ENCODE results near the gene HCK.

DNA sequence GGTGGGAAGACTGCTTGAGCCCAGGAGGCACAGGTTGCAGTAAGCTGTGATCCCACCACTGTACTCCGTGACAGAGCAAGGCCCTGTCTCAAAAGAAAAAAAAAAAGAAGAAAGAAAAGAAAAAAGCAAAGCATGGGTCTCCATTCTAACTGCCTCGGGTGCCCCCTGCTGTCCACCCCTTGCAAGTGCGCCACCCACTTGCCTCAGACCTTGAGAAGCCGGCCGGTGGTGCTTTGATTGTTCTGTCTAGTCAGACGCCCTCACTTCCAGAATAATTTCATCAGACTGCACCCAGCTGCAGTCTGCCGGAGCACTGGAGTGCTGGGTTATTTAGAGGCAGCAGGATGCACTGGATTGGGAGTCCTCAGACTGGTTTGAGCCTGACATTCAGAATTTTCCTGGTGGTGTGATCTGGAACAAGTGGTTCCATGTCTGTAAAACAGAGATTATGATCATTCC lies 39.9 kb downstream of the HCK start:
- TF ChIP-seq, protein P1, sequence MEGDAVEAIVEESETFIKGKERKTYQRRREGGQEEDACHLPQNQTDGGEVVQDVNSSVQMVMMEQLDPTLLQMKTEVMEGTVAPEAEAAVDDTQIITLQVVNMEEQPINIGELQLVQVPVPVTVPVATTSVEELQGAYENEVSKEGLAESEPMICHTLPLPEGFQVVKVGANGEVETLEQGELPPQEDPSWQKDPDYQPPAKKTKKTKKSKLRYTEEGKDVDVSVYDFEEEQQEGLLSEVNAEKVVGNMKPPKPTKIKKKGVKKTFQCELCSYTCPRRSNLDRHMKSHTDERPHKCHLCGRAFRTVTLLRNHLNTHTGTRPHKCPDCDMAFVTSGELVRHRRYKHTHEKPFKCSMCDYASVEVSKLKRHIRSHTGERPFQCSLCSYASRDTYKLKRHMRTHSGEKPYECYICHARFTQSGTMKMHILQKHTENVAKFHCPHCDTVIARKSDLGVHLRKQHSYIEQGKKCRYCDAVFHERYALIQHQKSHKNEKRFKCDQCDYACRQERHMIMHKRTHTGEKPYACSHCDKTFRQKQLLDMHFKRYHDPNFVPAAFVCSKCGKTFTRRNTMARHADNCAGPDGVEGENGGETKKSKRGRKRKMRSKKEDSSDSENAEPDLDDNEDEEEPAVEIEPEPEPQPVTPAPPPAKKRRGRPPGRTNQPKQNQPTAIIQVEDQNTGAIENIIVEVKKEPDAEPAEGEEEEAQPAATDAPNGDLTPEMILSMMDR (IDR thresholded peaks at IDR 0.05), result peak; percentile 82
- TF ChIP-seq, protein P2, sequence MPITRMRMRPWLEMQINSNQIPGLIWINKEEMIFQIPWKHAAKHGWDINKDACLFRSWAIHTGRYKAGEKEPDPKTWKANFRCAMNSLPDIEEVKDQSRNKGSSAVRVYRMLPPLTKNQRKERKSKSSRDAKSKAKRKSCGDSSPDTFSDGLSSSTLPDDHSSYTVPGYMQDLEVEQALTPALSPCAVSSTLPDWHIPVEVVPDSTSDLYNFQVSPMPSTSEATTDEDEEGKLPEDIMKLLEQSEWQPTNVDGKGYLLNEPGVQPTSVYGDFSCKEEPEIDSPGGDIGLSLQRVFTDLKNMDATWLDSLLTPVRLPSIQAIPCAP (CRISPR knock-in tag; IDR thresholded peaks at IDR 0.05), result no peak
- TF ChIP-seq ELF4 (CRISPR knock-in tag; IDR thresholded peaks at IDR 0.05; ENCODE audit: low read depth), result no peak
- TF ChIP-seq ZNF121 (CRISPR knock-in tag; IDR thresholded peaks at IDR 0.05), result no peak
- TF ChIP-seq, protein P3, sequence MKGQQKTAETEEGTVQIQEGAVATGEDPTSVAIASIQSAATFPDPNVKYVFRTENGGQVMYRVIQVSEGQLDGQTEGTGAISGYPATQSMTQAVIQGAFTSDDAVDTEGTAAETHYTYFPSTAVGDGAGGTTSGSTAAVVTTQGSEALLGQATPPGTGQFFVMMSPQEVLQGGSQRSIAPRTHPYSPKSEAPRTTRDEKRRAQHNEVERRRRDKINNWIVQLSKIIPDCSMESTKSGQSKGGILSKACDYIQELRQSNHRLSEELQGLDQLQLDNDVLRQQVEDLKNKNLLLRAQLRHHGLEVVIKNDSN (CRISPR knock-in tag; IDR thresholded peaks at IDR 0.05), result no peak
- TF ChIP-seq, protein P4, sequence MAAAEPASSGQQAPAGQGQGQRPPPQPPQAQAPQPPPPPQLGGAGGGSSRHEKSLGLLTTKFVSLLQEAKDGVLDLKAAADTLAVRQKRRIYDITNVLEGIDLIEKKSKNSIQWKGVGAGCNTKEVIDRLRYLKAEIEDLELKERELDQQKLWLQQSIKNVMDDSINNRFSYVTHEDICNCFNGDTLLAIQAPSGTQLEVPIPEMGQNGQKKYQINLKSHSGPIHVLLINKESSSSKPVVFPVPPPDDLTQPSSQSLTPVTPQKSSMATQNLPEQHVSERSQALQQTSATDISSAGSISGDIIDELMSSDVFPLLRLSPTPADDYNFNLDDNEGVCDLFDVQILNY (CRISPR knock-in tag; IDR thresholded peaks at IDR 0.05), result no peak
- no peak for TF ChIP-seq HMGA2 (CRISPR knock-in tag; IDR thresholded peaks at IDR 0.05)
- TF ChIP-seq CREB1 (CRISPR knock-in tag; IDR thresholded peaks at IDR 0.05), result no peak

Data from WTC11 (cell line).